HEK293 (cell line): ENCODE measurements around the gene GMPPA.

Experiments used
- BCL11B ChIP-seq: fragments of 450-650 bp; formaldehyde crosslinking; IDR thresholded peaks from 2 replicates; pipeline ENCODE4 v1.5.1; 2016; ENCODE audit warnings: low read depth, missing biosample characterization, missing genetic modification characterization
- GLIS1 ChIP-seq: fragments of 450-650 bp; formaldehyde crosslinking; IDR thresholded peaks from 2 replicates; pipeline ENCODE4 v1.5.1; 2016; ENCODE audit warnings: missing biosample characterization, missing genetic modification characterization
- PBX3 ChIP-seq: sonication (generic); formaldehyde crosslinking; IDR thresholded peaks from 2 replicates; pipeline ENCODE4 v1.8.1; 2022; ENCODE audit warnings: mild to moderate bottlenecking, moderate library complexity, missing genetic modification reagents
- PRDM10 ChIP-seq: fragments of 450-650 bp; formaldehyde crosslinking; IDR thresholded peaks from 2 replicates; pipeline ENCODE4 v1.5.1; 2016; ENCODE audit warnings: missing biosample characterization, missing genetic modification characterization
- REPIN1 ChIP-seq: fragments of 450-650 bp; formaldehyde crosslinking; IDR thresholded peaks from 2 replicates; pipeline ENCODE4 v1.5.1; 2017; ENCODE audit warnings: missing biosample characterization, missing genetic modification characterization, low read depth
- ZBTB11 ChIP-seq: fragments of 450-650 bp; formaldehyde crosslinking; conservative IDR thresholded peaks from 2 replicates; pipeline ENCODE4 v1.5.1; 2016; ENCODE audit warnings: low read depth, missing biosample characterization, missing genetic modification characterization
- ZBTB17 ChIP-seq: fragments of 450-650 bp; formaldehyde crosslinking; IDR thresholded peaks from 2 replicates; pipeline ENCODE4 v1.5.1; 2016; ENCODE audit warnings: missing biosample characterization, missing genetic modification characterization
- ZFP37 ChIP-seq: fragments of 450-650 bp; formaldehyde crosslinking; IDR thresholded peaks from 2 replicates; pipeline ENCODE4 v1.5.1; 2016; ENCODE audit warnings: missing biosample characterization, missing genetic modification characterization
- ZIC2 ChIP-seq: fragments of 450-650 bp; formaldehyde crosslinking; IDR thresholded peaks from 2 replicates; pipeline ENCODE4 v1.5.1; 2016; ENCODE audit warnings: missing biosample characterization, missing genetic modification characterization
- ZNF121 ChIP-seq: fragments of 450-650 bp; formaldehyde crosslinking; IDR thresholded peaks from 2 replicates; pipeline ENCODE4 v1.5.1; 2016; ENCODE audit warnings: missing biosample characterization, missing genetic modification characterization
- ZNF18 ChIP-seq: fragments of 450-650 bp; formaldehyde crosslinking; IDR thresholded peaks from 2 replicates; pipeline ENCODE4 v1.5.1; 2016; ENCODE audit warnings: missing biosample characterization, missing genetic modification characterization
- ZNF2 ChIP-seq: fragments of 450-650 bp; formaldehyde crosslinking; IDR thresholded peaks from 2 replicates; pipeline ENCODE4 v1.5.1; 2016; ENCODE audit warnings: missing biosample characterization, missing genetic modification characterization
- ZNF311 ChIP-seq: fragments of 450-650 bp; formaldehyde crosslinking; IDR thresholded peaks from 2 replicates; pipeline ENCODE4 v1.5.1; 2017; ENCODE audit warnings: missing biosample characterization, missing genetic modification characterization, borderline replicate concordance
- ZNF324 ChIP-seq: fragments of 450-650 bp; formaldehyde crosslinking; IDR thresholded peaks from 2 replicates; pipeline ENCODE4 v1.5.1; 2016; ENCODE audit warnings: missing biosample characterization, missing genetic modification characterization
- ZNF580 ChIP-seq: fragments of 450-650 bp; formaldehyde crosslinking; IDR thresholded peaks from 2 replicates; pipeline ENCODE4 v1.5.1; 2016; ENCODE audit warnings: missing biosample characterization, missing genetic modification characterization
- ZNF707 ChIP-seq: fragments of 450-650 bp; formaldehyde crosslinking; IDR thresholded peaks from 2 replicates; pipeline ENCODE4 v1.5.1; 2016; ENCODE audit warnings: missing biosample characterization, missing genetic modification characterization
- ZSCAN18 ChIP-seq: fragments of 450-650 bp; formaldehyde crosslinking; IDR thresholded peaks from 2 replicates; pipeline ENCODE4 v1.5.1; 2016; ENCODE audit warnings: missing biosample characterization, missing genetic modification characterization
- ZSCAN23 ChIP-seq: fragments of 450-650 bp; formaldehyde crosslinking; IDR thresholded peaks from 2 replicates; pipeline ENCODE4 v1.5.1; 2016; ENCODE audit warnings: missing biosample characterization, missing genetic modification characterization

Gene GMPPA

GRCh38 chr2:219521066-219521880 is 22.6 kb downstream of the GMPPA start (continued):
- TF ChIP-seq ZBTB11 (tag by site-specific recombination) (no peak; the same call in 1 of the 2 replicates), GLIS1 (tag by site-specific recombination) (peak; percentile 47), ZSCAN23 (no peak), ZNF324 (tag by site-specific recombination) (no peak), ZIC2 (0 out of 2 replicates have a peak, but pooled peaks have one; percentile 43), ZNF121 (no peak), PBX3 (CRISPR knock-in tag) (no peak), ZFP37 (tag by site-specific recombination) (no peak), ZNF580 (tag by site-specific recombination) (no peak), ZBTB17 (tag by site-specific recombination) (0 out of 2 replicates have a peak, but pooled peaks have one; percentile 14), ZNF707 (tag by site-specific recombination) (no peak), ZNF311 (no peak), REPIN1 (tag by site-specific recombination) (no peak), ZNF18 (tag by site-specific recombination) (no peak), ZSCAN18 (no peak), ZNF2 (tag by site-specific recombination) (no peak), PRDM10 (tag by site-specific recombination) (no peak), BCL11B (tag by site-specific recombination) (no peak)
